ENCODE measurements around the gene COL27A1.

DNA sequence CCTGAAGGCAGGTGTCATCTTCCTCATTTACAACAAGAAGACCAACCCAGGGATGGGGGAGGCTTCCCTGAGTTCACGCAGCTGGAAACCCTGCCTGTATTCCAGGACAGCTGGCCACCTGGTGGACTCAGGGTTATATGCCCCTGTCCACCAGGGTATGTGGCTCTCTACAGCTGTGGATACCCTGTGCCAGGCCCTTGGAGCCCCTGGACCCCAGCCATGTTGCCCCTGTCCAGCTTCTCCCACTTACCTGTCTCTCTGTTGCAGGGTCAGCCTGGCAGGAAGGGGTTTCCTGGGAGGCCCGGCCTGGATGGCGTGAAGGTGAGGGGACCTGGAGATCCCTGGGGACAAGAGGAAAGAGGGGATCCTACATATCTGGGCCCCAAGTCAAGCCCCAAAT, 87.9 kb downstream of the COL27A1 start:
- no peak for TF ChIP-seq CTCF (IDR thresholded peaks at IDR 0.05)
- TF ChIP-seq EZH2 (IDR thresholded peaks at IDR 0.05; ENCODE audit: borderline replicate concordance, insufficient read depth, low read depth, low read length, poor library complexity, severe bottlenecking): no peak
